Tibial nerve (tissue), 3 donors: Measurements from ENCODE around the gene VWCE.

ENCODE experiments used
- CTCF ChIP-seq, 5 experiments: fragments of 200-600 bp in 3 of 5; fragments of 450-650 bp in 2 of 5; sonication (generic) in 3 of 5; IDR thresholded peaks; one replicate each; pipeline ENCODE4 v1.5.1; 2016 to 2019; ENCODE audit warnings: antibody characterized with exemption in 5 of 5, mild to moderate bottlenecking in 3 of 5, moderate library complexity in 2 of 5
- POLR2A ChIP-seq, 2 donors: fragments of 450-650 bp; IDR thresholded peaks; one replicate each; pipeline ENCODE4 v1.6.1; 2017; ENCODE audit warnings: antibody characterized with exemption in 2 of 2, mild to moderate bottlenecking in 2 of 2, moderate library complexity in 2 of 2

- TF ChIP-seq CTCF (IDR thresholded peaks at IDR 0.05), result peak in 2 of 5 experiments; percentile 39 to 50
- peak; percentile 59 to 82 for TF ChIP-seq POLR2A (IDR thresholded peaks at IDR 0.05)
These were observed 37.9 kb upstream of the VWCE start, which contains the start of the genes DDB1 and TKFC for GRCh38 chr11:61332797-61333549.
